GOT3 (cell line): Measurements from ENCODE around the gene ETV3.

ENCODE experiments used
- DNase-seq: peaks from one replicate; lab custom pipeline; 2025; ENCODE audit warnings: mixed read lengths; lab: John Stamatoyannopoulos, UW

ETV3 gene

DNA sequence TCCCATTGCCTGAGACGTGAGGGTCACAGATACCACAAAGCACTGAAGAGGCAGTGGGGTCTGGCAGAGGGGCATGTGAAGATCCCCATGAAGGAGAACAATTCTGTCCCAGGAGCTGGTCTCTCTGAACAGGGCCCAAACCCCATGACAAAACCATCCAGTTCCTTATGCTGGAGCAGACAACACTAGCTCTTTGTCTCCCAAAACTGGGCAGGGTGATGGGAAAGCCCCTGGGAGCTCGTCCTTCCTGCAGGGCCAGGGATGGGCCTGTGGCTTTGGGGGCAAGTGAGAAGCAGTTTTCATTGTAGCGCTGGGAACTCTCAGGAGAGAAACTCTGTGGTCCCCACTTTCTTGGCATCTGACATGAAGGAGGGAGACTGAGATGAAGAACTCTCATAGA lies 47.4 kb downstream of the ETV3 start:
- no peak for DNase-seq

DNA sequence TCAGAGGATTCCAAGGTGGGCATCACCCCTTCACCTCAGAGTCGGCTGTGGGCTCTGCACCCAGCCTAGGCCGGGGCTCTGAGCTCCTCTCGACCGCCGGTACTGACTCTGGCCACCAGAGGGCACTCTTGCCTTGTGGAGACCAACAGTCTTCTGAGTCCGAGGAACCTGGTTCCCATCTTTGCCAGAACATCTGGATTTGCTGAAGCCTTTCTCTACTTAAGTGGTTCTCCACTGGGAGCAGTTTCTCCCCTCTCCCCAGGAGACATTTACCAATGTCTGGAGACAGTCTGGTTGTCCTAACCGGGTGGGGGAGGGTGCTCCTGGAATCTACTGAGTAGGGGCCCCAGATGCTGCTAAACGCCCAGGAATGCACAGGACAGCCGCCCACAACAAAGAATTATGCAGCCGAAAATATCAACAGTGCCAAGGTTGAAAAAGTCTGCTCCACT lies 48.0 kb downstream of the ETV3 start:
- DNase-seq, result peak; percentile 57

DNA sequence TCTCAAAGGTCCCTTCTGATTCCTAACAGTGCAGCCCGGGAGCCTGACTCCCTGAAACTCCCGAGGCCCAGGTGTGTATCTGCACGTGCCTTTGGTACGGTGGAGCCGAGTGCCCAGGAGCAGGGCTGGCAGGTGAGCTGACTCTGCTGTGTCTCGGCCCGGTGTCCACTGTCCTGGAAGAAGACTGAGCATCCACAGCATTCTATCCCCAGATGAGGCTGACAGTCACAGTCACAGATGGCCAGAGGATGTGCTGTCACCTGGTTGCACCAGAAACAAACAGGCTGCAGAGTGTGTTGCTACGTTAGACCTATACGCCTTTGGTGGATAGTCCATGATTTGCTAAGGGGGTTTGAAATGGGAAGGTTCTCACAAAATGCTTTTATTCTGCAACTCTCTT lies 48.4 kb downstream of the ETV3 start:
- no peak for DNase-seq

DNA sequence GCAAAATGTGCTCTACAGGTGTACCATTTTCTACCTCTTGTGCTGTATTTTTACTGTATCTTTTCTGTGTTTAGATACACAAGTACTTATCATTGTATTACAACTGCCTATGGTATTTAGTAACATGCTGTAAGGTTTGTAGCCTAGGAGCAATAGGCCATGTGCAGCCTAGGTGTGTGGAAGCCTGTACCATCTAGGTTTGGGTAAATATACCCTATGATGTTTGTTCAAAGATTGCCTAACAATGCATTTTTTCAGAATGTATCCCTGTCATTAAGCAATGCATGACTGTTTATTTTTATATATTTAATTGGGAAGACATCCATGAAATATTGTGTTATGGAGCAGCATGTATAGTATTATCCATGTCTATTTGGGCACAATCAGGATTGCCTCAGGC lies 49.6 kb downstream of the ETV3 start:
- no peak for DNase-seq

DNA sequence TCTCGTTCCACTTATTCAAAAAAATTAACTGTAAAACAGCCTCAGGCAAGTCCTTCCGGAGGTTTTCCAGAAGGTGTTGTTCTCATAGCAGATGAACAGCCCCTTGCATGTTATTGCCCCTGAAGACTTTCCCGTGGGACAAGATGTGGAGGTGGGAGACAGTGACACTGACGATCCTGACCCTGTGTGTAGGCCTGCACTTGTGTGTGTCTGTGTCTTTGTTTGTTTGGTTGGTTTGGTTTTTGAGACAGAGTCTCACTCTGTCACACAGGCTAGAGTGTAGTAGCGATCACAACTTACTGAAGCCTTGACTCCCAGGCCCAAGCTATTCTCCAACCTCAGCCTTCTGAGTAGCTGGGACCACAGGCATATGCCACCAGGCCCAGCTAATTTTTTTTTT lies 51.2 kb downstream of the ETV3 start:
- DNase-seq, result no peak

DNA sequence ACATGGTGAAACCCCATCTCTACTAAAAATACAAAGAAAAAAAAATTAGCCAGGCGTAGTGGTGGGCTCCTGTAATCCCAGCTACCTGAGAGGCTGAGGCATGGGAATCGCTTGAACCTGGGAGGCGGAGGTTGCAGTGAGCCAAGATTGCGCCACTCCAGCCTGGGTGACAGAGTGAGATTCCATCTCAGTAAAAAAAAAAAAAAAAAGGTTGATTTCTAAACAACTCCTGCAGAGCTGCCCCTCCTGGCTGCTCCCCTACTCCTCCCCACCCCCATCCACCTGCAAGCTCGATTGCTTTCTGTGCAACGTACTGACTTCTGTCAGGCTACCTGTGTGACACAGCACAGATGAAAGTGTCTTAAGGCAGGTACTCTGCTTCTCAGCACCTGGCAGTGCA lies 51.9 kb downstream of the ETV3 start:
- no peak for DNase-seq

DNA sequence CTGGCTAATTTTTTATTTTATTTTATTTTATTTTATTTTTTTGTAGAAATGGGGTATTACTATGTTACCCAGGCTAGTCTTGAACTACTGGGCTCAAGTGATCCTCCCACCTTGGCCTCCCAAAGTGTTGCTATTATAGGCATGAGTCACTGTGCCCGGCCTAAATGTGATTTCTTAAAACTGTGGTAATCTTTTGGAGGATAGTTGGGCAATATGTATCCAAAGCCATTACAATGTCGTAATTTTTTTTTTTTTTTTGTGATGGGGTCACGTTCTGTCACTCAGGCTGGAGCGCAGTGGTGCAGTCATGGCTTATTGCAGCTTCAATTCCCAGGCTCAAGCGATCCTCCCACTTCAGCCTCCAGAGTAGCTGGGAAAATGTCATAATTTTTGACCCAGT lies 52.8 kb downstream of the ETV3 start:
- no peak for DNase-seq

DNA sequence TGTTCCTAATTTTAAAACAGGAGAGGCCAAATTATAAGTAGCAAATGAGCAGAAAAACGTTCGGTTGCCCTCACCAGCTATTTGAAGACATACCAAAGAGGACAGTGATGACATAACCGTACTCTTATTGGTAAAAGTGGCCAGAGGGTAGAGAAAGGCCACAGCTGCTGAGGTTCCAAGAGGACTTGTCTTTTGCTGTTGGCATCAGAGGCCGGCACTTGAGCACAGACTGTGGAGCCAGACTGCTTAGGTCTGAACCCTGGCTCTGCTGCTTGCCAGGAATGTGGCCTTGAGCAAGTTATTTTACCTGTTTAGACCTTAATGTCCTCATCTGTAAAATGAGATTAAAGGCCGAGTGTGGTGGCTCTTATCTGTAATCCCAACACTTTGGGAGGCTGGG lies 53.5 kb downstream of the ETV3 start:
- no peak for DNase-seq

DNA sequence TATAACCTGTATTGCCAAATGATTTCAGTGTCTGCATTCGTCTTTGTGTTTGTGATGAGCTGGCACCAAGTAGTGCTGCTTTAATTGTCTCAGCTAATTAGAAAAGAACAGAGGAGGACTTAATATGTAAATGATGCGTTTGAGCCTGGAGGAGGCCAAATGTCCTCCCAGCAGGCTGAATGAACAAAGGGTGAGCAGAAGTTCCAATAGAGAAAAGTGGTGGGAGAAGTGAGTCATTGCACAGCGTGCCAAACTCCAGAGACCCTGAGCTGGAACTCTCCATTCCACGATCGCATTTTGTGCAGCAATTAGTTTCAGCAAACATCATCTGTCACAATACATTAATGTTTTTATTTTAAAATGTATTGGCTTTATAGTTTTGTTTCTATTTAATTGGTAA lies 56.5 kb downstream of the ETV3 start:
- no peak for DNase-seq

DNA sequence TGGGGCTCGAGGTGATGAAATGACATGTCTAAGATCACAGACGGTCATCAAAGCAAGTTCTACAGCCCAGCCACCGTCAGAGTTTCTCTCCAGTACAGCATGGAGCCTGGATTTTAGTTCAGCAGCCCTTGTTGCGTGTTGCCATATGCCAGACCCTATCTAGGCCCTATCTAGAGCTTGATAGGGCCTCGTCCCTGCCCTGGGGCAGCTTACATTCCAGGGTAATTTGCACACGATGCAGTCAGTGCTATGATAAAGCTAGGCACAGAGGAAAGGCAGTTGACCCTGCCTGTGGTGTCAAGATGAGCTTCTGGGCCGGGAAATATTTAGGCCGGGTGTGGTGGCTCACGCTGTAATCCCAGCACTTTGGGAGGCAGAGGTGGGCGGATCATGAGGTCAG lies 57.5 kb downstream of the ETV3 start:
- DNase-seq, result no peak

DNA sequence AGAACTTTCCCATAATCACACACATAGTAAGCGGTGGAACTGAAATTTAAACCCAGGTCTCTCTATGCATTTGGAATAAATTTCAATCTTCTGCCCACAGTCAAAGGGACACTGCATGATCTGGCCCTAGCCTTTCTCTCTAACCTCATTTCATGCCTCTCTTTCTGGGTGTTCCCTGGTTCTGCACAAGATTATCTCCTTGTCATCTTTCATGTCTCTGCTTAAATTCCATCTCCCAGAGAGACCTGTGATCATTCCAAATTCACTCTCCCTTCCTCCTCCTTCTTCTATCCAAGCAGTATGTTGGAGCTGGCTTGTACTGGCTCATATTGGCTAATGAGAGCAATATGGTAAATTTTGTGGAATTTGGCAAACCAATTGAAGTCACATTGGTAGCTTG lies 60.8 kb downstream of the ETV3 start:
- no peak for DNase-seq

DNA sequence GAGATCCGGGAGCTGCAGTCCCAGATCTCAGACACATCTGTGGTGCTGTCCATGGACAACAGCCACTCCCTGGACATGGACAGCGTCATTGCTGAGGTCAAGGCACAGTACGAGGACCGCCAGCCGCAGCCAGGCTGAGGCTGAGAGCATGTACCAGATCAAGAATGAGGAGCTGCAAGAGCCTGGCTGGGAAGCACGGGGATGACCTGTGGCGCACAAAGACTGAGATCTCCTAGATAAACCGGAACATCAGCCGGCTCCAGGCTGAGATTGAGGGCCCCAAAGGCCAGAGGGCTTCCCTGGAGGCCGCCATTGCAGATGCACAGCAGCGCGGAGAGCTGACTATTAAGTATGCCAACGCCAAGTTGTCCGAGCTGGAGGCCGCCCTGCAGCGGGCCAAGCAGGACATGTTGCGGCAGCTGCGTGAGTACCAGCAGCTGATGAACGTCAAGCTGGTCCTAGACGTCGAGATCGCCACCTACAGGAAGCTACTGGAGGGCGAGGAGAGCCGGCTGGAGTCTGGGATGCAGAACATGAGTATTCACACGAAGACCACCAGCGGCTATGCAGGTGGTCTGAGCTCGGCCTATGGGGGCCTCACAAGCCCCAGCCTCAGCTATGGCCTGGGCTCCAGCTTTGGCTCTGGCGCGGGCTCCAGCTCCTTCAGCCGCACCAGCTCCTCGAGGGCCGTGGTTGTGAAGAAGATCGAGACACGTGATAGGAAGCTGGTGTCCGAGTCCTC lies 64.1 kb downstream of the ETV3 start:
- no peak for DNase-seq
